Right ventricle myocardium inferior (tissue), 1 donor: Measurements from ENCODE around the gene ARHGEF33. TPM values are rescaled to one million over a fixed set of nuclear protein-coding genes. Genes with fewer than 3 reads are reported as not detected.

Experiments
- ATAC-seq: fragments of 200-7000 bp; cut with Tn5 transposase; one replicate; pipeline ENCODE4 v1.9.1; 2020; ENCODE audit warnings: mild to moderate bottlenecking, moderate library complexity
- DNase-seq: peaks from one replicate; pipeline ENCODE4 v3.0.0; 2021; ENCODE audit errors: missing footprints
- intact Hi-C: fragments of 100-400 bp; cut with DNase I; formaldehyde crosslinking; loops from one replicate; pipeline ENCODE4 v1.11.0; 2022
- long read RNA-seq: library from polyadenylated mRNA; unstranded; transcript quantifications from one replicate; pipeline ENCODE4 v2.0.0, GENCODE V29; 2021
- total RNA-seq: library from RNA; stranded (reverse); fragmentation: NEBNext Ultra II Directional; extraction: Animal tissue kit (Norgen Biotek cat#: 25700); gene quantifications from one replicate; pipeline ENCODE4 v1.2.1, GENCODE V29; 2021
- donor health status: DM: no; HTN: yes; CAD: no; lungs with severe emphysema.

The ARHGEF33 gene
- 0.62 TPM for total RNA-seq
- long read RNA-seq = 0 reads

GRCh38 chr2:38889575-38889974, at the start of gene ARHGEF33:
Gene ARHGEF33 (plus strand): TSS chr2:38889875. CDS start chr2:38919448, 29,573 bp downstream.
- intact Hi-C loops = no loop called here
- DNase-seq = no peak
- no peak for ATAC-seq

GRCh38 chr2:38850045-38850444, 39.6 kb upstream of the ARHGEF33 start:
- intact Hi-C loops = no loop called here
- DNase-seq (no peak), ATAC-seq (no peak)

- ATAC-seq (no peak), DNase-seq (no peak)
- intact Hi-C loops = no loop called here
These were observed 33.5 kb upstream of the ARHGEF33 start for GRCh38 chr2:38856165-38856564.

- intact Hi-C loops = no loop called here
- no peak for DNase-seq
- no peak for ATAC-seq
These were observed 27.2 kb upstream of the ARHGEF33 start for GRCh38 chr2:38862476-38862875.

GRCh38 chr2:38863061-38863695, 26.5 kb upstream of the ARHGEF33 start:
- ATAC-seq = no peak
- intact Hi-C loops = no loop called here
- no peak for DNase-seq

GRCh38 chr2:38866773-38867443, 22.8 kb upstream of the ARHGEF33 start:
- intact Hi-C loops = no loop called here
- no peak for DNase-seq
- no peak for ATAC-seq

GRCh38 chr2:38871432-38871831, 18.2 kb upstream of the ARHGEF33 start:
- ATAC-seq (no peak), DNase-seq (no peak)
- intact Hi-C loops = no loop called here

GRCh38 chr2:38873763-38874162, 15.9 kb upstream of the ARHGEF33 start:
- intact Hi-C loops = no loop called here
- ATAC-seq = no peak
- DNase-seq = no peak

- ATAC-seq = no peak
- intact Hi-C loops = no loop called here
These were observed 14.5 kb upstream of the ARHGEF33 start for GRCh38 chr2:38875227-38875575.

GRCh38 chr2:38875576-38876367, 13.9 kb upstream of the ARHGEF33 start, which contains the start of the genes DHX57 and MORN2:
Gene DHX57 (minus strand): TSS chr2:38875934. CDS start chr2:38868405, 7,529 bp downstream.
Gene MORN2 (plus strand): TSS chr2:38875976.
- peak; percentile 98 for ATAC-seq
- intact Hi-C loops = no loop called here
- peak; percentile 93 for DNase-seq

More at GRCh38 chr2:38875227-38875575, 14.5 kb upstream of the ARHGEF33 start:
- DNase-seq = no peak

GRCh38 chr2:38876407-38876806, 13.3 kb upstream of the ARHGEF33 start:
- intact Hi-C loops = no loop called here
- ATAC-seq (no peak), DNase-seq (no peak)

- ATAC-seq (no peak), DNase-seq (no peak)
- intact Hi-C loops = no loop called here
These were observed 3.6 kb upstream of the ARHGEF33 start for GRCh38 chr2:38886063-38886462.

GRCh38 chr2:38887347-38887746, 2.3 kb upstream of the ARHGEF33 start:
- intact Hi-C loops = no loop called here
- DNase-seq (no peak), ATAC-seq (no peak)

- intact Hi-C loops = no loop called here
- DNase-seq (no peak), ATAC-seq (no peak)
These were observed 1.6 kb upstream of the ARHGEF33 start for GRCh38 chr2:38887902-38888554.

GRCh38 chr2:38889045-38889444, 630 bp upstream of the ARHGEF33 start:
- ATAC-seq (no peak), DNase-seq (no peak)
- intact Hi-C loops = no loop called here

GRCh38 chr2:38892819-38893218, 3.1 kb downstream of the ARHGEF33 start:
- intact Hi-C loops = no loop called here
- DNase-seq (no peak), ATAC-seq (no peak)

GRCh38 chr2:38898256-38898655, 8.6 kb downstream of the ARHGEF33 start:
- intact Hi-C loops = no loop called here
- no peak for DNase-seq
- ATAC-seq = no peak

GRCh38 chr2:38900726-38901125, 11.1 kb downstream of the ARHGEF33 start:
- intact Hi-C loops = no loop called here
- no peak for ATAC-seq
- no peak for DNase-seq

- DNase-seq = no peak
- intact Hi-C loops = no loop called here
- no peak for ATAC-seq
These were observed 15.6 kb downstream of the ARHGEF33 start for GRCh38 chr2:38905251-38905650.
